ENCODE data around the gene ADAMTS2.

GRCh38 chr5:179203248-179203647 is 142.0 kb downstream of the ADAMTS2 start:
- TF ChIP-seq CTCF (conservative IDR thresholded peaks at IDR 0.05 in 1 of 2, IDR thresholded peaks at IDR 0.05 in 1 of 2; ENCODE audit: low read depth in 1 of 2, low read length in 2 of 2): no peak
- no peak for TF ChIP-seq EZH2 (IDR thresholded peaks at IDR 0.05; ENCODE audit: low read length, missing control alignments)
